Measurements from ENCODE around the gene CCDC61.

Gene CCDC61

DNA sequence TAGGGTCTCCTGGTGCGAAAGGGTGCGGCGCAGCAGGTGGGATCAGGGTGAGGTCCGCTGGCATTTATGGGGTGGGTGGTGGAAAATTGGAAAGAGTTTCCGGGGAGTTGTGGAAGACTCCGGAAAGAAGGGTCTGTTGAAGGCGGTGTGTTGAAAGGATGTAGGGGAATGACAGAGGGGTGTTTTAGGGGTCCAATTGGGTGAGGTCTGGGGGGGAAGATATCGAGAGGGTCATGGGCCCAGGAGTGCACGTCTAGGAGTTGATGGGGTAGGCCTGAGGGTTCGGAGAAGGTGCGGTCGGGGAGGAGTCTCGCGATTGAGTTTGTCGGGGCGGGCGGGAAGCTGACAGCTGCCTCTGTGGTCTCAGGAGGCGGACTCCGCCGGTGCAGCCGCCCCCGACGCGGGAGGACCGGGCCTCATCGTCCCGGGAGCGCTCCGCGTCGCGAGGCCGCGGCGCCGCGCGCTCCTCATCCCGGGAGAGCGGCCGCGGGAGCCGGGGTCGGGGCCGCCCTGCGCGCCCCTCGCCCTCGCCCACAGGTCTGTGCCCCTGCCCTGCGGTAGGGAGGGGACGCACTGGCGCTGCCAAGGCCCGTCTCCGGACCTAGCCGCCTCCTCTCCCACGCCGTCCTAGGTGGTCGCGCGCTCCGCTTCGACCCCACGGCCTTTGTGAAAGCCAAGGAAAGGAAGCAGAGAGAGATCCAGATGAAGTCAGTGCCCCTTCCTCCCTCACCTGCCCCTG is 20.6 kb downstream of the CCDC61 start:
- no peak for FAIRE-seq

DNA sequence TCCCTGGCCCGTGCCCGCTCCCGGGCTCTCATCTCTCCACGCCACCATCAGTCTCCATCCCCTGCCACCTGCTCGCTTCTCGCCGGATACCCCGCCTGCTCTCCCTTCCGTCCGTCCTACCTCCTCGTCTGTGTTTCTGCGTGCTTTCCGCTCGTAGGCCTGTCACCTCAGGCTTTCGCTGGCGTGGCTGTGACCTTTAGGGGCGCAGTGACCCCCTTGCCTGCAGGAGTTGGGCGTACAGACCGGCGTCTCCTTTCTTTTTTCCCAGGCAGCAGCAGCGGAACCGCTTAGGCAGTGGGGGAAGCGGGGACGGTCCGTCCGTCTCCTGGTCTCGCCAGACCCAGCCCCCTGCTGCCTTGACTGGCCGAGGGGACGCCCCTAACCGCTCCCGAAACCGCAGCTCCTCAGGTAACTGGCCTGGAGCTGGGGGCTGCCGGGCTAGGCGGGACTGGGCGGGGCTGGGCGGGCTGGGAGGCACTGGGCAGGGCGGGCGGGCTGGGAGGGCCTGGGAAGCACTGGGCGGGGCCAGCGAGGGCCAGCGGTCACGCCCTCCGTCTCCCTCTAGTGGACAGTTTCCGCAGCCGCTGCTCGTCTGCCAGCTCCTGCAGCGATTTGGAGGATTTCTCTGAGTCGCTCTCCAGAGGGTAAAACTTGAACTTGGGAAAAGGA is 21.3 kb downstream of the CCDC61 start:
- FAIRE-seq: no peak

- no peak for FAIRE-seq
Measured at GRCh38 chr19:46017095-46017429, 21.8 kb downstream of the CCDC61 start.

GRCh38 chr19:46017874-46018675 is 22.8 kb downstream of the CCDC61 start:
- no peak for FAIRE-seq

GRCh38 chr19:46018729-46019251 is 23.5 kb downstream of the CCDC61 start:
- FAIRE-seq: no peak

DNA sequence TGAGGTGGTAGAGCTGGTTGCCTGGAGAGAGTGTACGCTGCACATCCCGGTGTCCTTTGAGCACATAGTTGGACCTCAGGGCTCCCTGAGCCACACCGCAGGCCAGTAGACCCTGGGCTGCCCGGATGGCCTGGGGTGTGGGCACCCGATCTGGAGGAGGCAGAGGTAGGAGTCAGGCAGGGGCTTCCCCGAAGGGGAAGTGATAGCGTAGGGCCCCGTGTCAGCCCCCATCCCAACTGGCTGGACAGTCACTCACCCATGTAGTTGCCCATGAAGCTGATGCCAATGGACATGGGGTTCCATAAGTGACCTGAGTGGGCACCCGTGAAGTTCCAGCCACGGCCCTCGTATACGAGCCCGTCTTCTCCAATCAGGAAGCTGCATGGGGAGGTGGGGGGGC is 24.0 kb downstream of the CCDC61 start:
- FAIRE-seq: no peak

DNA sequence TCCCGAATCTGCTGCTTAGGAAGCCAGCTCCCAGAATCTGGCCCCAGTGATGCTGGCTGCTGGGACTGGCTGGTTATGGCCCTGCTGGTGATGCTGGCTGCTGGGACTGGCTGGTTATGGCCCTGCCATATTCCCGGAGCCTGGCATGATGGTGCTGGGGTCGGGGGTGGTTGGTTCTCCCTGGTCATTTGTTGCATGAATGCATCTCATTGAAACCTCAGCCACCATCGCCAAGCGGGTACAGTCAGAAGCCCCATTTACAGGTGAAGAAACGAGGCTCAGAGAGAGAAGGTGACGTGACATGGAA is 25.5 kb downstream of the CCDC61 start:
- no peak for FAIRE-seq

GRCh38 chr19:46021531-46022041 is 26.3 kb downstream of the CCDC61 start:
- FAIRE-seq: no peak

DNA sequence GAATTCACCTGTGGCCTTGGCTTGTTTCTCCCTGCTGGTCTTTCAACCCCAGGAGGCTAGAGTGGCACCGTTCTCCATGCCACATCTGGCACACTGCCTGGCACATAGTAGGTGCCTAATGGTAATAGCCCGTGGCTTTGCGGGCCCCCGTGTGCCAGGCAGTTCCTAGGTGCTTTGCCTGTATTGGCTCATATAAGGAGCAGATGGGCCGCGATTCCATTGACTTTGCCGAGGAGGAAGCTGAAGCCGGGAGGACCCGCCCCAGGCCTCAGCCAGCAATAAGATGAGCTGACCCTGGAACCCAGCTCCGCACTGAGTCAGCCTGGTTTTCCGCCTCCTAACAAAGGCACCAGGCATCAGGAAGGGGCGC is 26.8 kb downstream of the CCDC61 start:
- no peak for FAIRE-seq

DNA sequence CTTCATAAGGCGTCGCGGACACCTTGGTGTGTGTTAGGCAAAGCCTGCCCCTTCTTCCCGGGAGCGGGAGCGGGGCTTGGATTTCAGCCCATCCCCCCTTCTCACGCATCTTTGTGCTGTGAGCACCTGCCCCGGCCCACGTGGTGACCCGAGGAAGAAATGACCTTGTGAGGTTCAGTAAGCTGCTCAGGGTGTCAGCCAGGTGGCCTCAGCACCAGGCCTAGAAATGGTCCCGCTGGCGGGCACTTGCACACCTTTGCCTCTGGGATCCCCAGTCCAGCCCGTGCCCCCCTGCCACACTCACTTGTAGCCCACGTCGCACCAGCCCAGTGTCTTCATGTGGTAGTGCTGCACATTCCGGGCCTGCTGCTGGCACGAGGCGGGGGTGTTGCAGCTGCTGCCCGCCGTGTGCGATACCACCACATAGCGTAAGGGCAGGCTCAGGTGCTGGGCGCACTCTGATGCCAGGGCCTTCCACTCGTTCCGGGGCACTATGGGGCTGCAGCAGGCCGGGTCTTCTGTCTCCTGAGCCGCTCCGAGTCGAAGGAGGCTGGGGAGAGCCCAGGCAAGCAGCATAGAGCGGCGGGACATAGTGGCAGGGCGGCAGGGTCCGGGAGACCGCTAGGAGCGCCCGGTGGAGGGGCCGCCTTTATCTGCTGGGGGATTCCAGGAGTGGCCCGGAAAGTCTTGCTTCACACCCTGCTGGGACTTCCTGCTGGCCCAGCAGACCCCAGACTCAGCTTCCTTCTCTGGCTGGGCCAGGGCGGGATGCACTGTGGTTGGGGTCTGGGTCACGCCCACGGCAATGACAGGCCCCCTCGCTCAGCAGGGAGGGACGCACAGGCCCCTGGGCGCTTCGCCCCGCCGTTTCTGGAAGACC is 27.4 kb downstream of the CCDC61 start, which contains the start of gene PGLYRP1:
Gene PGLYRP1 (minus strand): TSS at position 623 of the 880 bp plus-strand sequence. CDS start 32 bp downstream, at position 591.
- FAIRE-seq: no peak

DNA sequence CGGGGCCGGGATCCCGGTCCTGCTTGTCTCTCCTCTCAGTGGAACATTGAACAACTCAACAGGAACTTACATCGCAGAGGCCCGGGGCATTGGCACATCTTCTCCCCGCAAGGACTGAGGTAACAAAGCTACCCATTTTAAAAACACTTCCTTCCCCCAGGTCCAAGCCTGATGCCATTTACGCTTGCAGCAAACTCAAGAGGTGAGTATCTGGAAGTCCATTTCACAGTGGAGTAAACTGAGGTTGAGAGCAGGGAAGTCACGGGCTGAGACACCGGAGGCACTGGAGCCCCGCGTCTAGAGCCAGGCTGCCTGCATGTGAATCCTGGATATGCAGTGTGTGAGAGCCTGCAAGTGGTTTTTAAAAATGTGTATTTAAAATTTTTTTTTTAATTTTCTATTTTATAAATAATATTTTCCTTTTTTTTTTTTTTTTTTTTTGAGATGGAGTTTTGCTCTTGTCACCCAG is 28.1 kb downstream of the CCDC61 start:
- no peak for FAIRE-seq

DNA sequence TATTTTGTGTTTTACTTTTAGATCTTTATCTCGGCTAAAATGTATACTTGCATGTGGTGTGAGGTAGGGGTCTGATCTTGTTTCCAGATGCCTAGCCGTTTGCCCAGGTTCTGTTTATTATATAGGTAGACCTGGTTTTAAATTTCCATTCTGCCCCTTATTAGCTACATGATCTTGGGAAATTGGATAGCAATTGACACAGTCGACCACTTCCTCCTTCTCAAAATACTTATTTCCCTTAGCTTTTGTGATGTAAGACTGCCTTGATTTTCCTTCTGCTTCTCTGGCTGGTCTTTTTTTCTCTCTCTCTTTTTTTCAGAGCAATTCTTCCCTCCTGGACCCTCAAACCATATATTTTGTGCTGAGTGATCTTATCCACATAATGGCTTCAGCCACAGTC is 30.6 kb downstream of the CCDC61 start:
- no peak for FAIRE-seq

DNA sequence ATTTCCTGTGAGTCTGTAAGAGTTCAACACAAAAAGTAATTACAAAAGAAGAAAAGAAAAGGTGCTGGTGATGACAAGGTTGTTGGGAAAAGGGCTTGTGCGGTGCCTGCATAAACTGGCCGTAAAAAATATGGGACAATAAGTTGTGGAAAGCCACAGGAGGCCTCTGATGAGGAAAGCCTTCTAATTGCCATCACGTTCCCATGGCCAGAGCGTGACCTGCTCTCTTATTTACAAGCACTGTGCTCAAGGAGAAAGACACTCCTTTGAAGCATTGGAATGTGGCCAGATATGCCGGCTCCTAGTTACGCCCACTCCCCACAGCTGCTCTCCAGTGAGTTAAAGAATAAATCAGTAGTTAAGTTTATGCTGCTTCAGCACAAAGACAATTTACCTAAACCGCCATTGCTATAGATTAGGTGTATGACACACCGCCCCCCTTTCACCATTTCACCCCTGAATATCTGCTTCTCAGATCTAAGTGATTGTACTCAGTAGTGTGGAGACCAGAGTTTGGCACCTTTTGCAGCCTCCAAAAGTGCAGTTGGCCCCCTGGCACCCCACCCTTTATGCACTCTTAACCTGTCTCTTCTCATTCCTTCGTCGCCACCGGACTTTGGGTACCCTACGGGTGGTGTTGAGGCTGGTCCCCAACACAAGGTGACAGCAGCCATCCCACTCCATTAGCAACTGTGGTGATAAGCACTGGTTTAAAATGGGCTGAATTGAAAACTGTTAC is 35.7 kb downstream of the CCDC61 start:
- no peak for FAIRE-seq

DNA sequence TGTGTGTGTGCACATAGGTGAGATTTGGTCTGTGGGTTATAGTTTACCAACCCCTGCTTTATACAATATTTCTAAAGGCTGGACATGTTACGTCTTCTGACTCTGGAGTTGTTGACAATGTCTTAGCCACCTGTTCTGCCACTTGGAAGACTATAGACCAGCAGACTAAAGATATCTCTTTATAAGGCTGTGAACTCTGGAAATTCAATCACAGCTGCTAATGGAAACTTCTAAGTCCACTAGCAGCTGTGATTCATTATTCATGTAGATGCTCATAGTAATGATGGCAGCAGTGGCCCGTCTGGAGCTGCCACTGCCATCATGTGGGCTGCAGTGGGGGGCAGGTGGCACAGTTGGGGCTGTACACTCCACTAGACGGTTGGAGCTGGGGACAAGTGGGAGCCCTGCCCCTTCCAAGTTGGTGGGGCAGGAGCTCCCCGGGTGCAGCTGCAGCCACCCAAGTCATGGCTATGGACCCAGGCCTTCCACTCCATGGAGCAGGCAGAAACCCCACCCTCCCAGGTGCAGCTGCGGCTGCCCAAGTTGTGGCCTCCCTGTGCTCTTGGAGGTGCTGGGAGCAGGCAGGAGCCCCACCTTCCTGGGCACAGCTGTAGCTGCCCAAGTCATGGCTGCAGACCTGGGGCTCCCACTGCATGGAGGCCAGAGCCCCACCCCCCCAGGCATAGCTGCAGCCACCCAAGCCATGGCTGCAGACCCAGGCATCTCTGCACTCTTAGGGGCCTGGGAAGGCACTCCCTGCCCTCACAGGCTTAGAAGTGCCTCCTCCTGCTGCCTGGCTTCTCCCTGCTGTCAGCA is 36.7 kb downstream of the CCDC61 start:
- FAIRE-seq: no peak

GRCh38 chr19:46032597-46033025 is 37.3 kb downstream of the CCDC61 start:
- no peak for FAIRE-seq

DNA sequence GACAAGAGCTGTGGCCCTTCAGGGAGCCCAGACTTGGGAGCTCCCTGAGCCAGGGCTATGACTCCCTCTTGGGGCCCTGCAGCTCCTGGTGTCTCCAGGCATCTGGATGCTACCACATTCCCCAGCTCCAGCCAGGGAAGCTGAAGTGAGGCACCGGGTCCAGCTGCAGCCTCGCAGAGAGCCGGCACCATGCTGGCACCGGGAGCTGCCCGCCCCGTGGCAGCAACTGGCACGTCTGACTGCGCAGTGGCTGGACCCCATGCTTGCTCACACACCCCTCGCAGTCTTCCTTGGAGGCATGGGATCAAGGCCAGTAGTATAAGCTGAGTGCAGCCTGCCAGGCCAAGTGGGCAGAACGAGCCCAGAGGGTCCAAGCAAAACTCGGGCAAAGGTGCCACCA is 38.1 kb downstream of the CCDC61 start:
- FAIRE-seq: no peak

GRCh38 chr19:46035546-46035945 is 40.3 kb downstream of the CCDC61 start:
- FAIRE-seq: no peak

- FAIRE-seq: no peak
Measured at GRCh38 chr19:46035986-46036743, 40.9 kb downstream of the CCDC61 start.

- FAIRE-seq: no peak
Measured at GRCh38 chr19:46036744-46037128, 41.5 kb downstream of the CCDC61 start.

- FAIRE-seq: no peak
Measured at GRCh38 chr19:46040125-46040524, 44.9 kb downstream of the CCDC61 start.

All from endometrium (tissue), 2 donors.